ENCODE results near the gene RNF224. TPM values are rescaled to one million over a fixed set of nuclear protein-coding genes. Genes with fewer than 3 reads are reported as not detected.

RNF224 gene
- total RNA-seq, 1 donor, result 0.09 TPM

GRCh38 chr9:137192448-137192780, 34.9 kb upstream of the RNF224 start:
- H3K4me3 ChIP-seq (ENCODE audit: low read depth, low read length), result no peak overlapping the region
- no peak for TF ChIP-seq CTCF (IDR thresholded peaks at IDR 0.05; ENCODE audit: insufficient read depth, low read length)

GRCh38 chr9:137192859-137193258, 34.4 kb upstream of the RNF224 start:
- no peak for TF ChIP-seq CTCF (IDR thresholded peaks at IDR 0.05; ENCODE audit: insufficient read depth, low read length)

More at GRCh38 chr9:137192448-137192780, 34.9 kb upstream of the RNF224 start:
- no peak for DNase-seq (ENCODE audit: low read depth)

GRCh38 chr9:137193771-137194170, 33.5 kb upstream of the RNF224 start:
- no peak for DNase-seq (ENCODE audit: low read depth)
- TF ChIP-seq CTCF (IDR thresholded peaks at IDR 0.05; ENCODE audit: insufficient read depth, low read length), result no peak
- H3K4me3 ChIP-seq (ENCODE audit: low read depth, low read length), result no peak overlapping the region

More at GRCh38 chr9:137192859-137193258, 34.4 kb upstream of the RNF224 start:
- no peak overlapping the region for H3K4me3 ChIP-seq (ENCODE audit: low read depth, low read length)
- DNase-seq (ENCODE audit: low read depth), result no peak

GRCh38 chr9:137194388-137194787, 32.9 kb upstream of the RNF224 start:
- TF ChIP-seq CTCF (IDR thresholded peaks at IDR 0.05; ENCODE audit: insufficient read depth, low read length), result no peak
- no peak overlapping the region for H3K4me3 ChIP-seq (ENCODE audit: low read depth, low read length)
- no peak for DNase-seq (ENCODE audit: low read depth)

GRCh38 chr9:137194909-137195308, 32.4 kb upstream of the RNF224 start:
- no peak for TF ChIP-seq CTCF (IDR thresholded peaks at IDR 0.05; ENCODE audit: insufficient read depth, low read length)
- no peak overlapping the region for H3K4me3 ChIP-seq (ENCODE audit: low read depth, low read length)
- DNase-seq (ENCODE audit: low read depth), result no peak

- TF ChIP-seq CTCF (IDR thresholded peaks at IDR 0.05; ENCODE audit: insufficient read depth, low read length), result no peak
- H3K4me3 ChIP-seq (ENCODE audit: low read depth, low read length), result no peak overlapping the region
- no peak for DNase-seq (ENCODE audit: low read depth)
Measured at GRCh38 chr9:137195525-137196220, 31.6 kb upstream of the RNF224 start.

Measured in fibroblast of the aortic adventitia (primary cell).